Hippocampal formation (tissue), 2 donors: Measurements from ENCODE around the gene CDC16.
A peak's percentile ranks its signal among the peaks of the same experiment; 100 is the strongest.
"Not testable (repeated sequence)": the region's sequence is repeated elsewhere in the genome, so short reads cannot be mapped to it uniquely, and the experiment has no call there.

Source experiments
- DNase-seq, 2 donors: peaks; one replicate each; lab custom pipeline; 2025; lab: John Stamatoyannopoulos, UW

CDC16 gene

GRCh38 chr13:114264313-114264712 is 29.6 kb downstream of the CDC16 start:
- not testable (repeated sequence) for DNase-seq

GRCh38 chr13:114264886-114265611 is 30.4 kb downstream of the CDC16 start:
- DNase-seq: no peak

GRCh38 chr13:114266241-114266640 is 31.5 kb downstream of the CDC16 start:
- DNase-seq: no peak

DNA sequence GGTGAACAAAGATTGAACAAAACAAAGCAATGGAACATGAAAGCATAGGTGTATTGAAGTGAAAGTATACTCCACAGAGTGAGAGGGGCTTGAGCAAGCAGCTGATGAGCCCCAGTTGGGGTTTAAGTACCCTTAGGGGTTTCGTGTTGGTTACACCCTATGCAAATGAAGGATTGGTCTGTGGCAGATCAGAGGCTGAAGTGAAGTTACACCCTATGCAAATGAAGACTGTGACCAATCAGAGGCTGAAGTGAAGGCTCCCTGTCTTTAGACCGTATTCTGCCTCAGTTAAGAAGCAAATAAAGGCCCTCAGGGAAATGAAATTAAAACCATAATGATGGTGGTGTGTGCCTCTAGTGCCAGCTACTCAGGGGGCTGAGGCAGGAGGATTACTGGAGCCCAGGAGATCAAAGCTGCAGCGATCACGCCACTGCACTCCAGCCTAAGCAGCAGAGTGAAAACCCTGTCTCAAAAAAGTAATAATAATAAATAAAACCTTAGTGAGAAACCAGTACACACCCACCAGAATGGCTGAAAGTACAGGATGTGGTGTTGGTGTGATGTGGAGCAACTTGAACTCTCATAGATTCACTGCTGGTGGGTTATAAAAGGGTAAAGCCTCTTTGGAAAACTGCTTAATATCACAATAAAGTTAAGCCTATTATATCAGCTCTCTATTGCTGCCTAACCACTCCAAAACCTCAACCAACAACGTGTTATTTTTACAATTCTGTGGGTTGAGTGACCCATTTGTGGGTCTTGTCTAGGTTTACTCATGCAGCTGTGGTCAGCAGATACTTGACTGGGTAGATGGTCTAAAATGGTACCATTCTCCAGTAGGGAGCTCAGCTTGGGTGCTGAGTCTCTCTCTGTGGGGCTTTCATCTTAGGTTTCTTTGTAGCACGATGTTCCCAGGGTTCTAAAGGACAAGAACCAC is 33.9 kb downstream of the CDC16 start:
- DNase-seq: no peak

DNA sequence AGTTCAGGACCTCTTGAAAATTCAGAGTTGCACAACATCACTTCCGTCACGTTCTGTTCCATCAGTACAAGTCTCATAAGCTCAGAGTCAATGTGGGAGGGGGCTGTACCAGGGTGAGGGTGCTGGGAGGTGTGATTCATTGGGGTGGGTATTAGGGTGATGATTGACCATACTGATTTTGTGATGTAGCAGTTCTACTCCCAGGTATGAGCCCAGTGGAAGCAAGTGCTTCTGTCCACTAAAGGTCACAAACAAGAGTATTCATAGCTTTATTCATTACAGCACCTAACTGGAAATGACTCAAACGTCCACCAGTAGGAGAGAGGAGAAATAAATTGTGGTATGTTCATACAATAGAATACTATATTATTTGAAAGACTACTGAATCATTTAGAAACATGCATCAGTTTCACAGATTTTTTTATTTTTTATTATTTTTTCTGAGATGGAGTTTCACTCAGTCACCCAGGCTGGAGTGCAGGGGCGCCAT is 34.6 kb downstream of the CDC16 start:
- DNase-seq: no peak

DNA sequence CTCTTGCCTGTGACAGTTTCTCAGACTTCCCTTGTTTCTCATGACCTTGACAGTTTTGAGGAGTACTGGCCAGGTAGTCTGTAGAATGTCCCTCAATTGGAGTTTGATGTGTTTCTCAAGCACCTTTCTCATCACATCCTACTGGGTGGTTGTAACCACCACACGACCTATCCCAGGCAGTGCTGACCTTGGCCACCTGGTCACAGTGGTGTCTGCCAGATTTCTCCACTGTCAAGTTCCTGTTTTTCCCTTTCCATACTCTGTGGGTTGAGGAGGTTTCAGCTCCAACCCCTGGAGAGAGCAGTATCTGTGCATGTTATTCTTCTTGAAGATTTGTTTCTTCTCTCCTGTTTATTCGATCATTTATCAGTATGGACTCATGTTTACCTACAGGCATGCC is 38.3 kb downstream of the CDC16 start:
- no peak for DNase-seq

DNA sequence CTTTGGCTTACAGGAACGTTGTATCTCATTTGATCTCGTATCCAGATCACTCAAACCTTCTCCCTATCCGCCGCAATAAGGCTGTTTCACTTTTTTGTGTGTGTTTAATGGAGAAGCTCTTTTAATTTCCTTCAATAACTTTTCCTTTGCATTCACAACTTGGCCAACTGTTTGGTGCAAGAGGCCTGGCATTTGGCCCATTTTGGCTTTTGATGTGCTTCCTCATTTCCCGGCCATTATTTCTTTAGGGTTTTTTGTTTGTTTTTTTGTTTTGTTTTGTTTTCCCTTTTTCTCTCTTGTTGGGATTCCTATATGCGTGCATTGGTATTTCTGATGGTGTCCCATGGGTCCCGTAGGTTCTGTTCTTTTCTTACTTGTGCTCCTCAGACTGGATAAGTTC is 40.6 kb downstream of the CDC16 start:
- DNase-seq: no peak

GRCh38 chr13:114279146-114279545 is 44.4 kb downstream of the CDC16 start:
- no peak for DNase-seq

DNA sequence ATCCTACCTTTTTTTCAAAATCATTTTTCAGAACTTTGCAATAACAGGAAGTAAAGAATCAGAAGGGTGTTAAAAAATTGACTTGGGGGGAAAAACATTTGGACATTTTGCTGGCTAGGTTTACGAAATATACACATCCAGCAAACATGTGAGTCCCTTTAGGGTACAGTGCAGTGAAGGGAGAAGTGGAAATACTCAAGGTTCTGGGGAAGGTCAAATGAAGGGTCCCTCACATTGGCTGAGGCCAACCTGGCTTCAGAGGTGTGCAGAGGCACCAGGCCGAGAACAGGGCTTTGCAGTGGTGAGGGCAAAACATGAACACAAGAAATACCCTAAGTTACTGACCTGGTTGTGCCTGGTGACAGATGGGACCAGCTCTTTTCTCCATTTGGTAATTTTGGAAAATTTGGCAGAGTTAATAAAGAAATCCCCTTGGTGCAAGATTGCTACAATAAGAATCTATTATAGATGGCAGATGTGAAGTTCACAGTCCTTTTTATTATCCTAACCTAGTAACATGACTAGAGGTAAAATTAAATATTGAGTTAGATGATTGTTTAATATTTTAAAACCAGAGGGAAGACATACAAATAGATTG is 45.2 kb downstream of the CDC16 start:
- no peak for DNase-seq

- DNase-seq: peak; percentile 86 to 90
Observed at GRCh38 chr13:114281351-114282040, 46.8 kb downstream of the CDC16 start, which contains the start of gene UPF3A. UPF3A (plus strand) TSS chr13:114281601; CDS start chr13:114281640, 39 bp downstream.

GRCh38 chr13:114282041-114282670 is 47.5 kb downstream of the CDC16 start:
- peak in 1 of 2 donors; percentile 40 for DNase-seq

GRCh38 chr13:114283576-114283975 is 48.9 kb downstream of the CDC16 start:
- DNase-seq: no peak

- no peak for DNase-seq
Observed at GRCh38 chr13:114284680-114285079, 50.0 kb downstream of the CDC16 start.

GRCh38 chr13:114285166-114285808 is 50.6 kb downstream of the CDC16 start:
- no peak for DNase-seq

- no peak for DNase-seq
Observed at GRCh38 chr13:114286808-114287207, 52.1 kb downstream of the CDC16 start.

GRCh38 chr13:114288157-114288591 is 53.5 kb downstream of the CDC16 start:
- no peak for DNase-seq

- DNase-seq: no peak
Observed at GRCh38 chr13:114296448-114296847, 61.8 kb downstream of the CDC16 start.

- no peak for DNase-seq
Observed at GRCh38 chr13:114296902-114297301, 62.2 kb downstream of the CDC16 start.

DNA sequence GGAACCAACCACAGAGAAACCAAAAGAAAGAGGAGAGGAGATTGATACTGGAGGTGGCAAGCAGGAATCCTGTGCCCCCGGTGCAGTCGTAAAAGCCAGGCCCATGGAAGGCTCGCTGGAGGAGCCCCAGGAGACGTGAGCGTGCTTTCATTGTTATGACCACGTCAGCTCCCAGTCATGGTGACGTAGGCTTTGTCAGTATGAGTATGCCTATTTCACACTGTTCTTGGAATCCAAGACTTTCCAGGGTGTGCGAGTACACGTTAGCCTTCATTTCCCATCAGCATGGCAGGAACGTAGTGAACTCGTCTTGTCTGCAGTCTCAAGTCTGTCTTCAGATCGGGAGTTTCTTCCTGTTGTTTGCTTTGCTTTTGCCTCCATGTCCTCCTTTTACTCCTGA is 64.2 kb downstream of the CDC16 start:
- no peak for DNase-seq

DNA sequence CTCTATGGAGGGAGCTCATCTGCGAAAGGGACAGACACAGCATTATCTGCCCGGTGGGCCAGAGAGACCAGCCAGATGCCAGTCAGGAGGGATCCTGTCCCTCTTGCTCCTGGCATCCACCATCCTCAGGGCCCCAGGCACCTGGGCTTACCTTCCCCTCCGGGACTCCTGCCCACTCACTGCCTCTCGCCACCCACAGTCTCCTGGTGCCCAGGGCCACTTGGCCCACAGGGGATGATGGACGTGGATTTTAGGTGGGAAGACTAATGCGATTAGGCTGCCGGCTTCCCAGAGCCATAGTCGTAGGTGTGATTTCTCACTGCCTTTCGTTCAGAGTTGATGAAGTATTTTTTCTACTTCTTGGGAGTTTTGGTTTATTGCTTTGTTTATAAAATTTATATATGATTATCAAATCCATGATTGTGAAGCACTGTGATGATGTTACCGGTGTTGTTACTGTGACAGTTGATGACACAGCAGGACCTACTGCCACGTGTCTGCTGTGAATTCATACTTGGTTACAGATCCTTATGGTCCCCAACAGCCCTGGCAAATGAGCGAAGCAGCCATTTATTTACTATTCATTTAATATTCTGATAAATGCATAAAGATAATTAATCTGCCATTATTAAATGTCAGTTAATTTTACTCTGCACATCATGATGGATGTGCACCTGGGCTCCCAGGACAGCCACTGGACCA is 65.1 kb downstream of the CDC16 start:
- no peak for DNase-seq
